LNCaP clone FGC (cell line): ENCODE results near the gene HAPSTR1.

Source experiments
- DNase-seq: peaks from one replicate; pipeline ENCODE4 v3.0.0-alpha.2; 2011; ENCODE audit warnings: low read depth
- H3K4me3 ChIP-seq: 2 replicates; pipeline ENCODE4 v1.5.1; 2011; ENCODE audit warnings: mild to moderate bottlenecking, low read depth, low read length, control low read depth
- TF ChIP-seq, protein P1 (sequence below): IDR thresholded peaks from 2 replicates; pipeline ENCODE4 v1.5.1; 2012; ENCODE audit warnings: mild to moderate bottlenecking; ENCODE audit not compliant: control insufficient read depth, insufficient read depth; ENCODE audit errors: extremely low read depth

The HAPSTR1 gene

GRCh38 chr16:9091867-9092281 lies 430 bp downstream of the HAPSTR1 start:
- peak overlapping the region; percentile 66 for H3K4me3 ChIP-seq
- TF ChIP-seq, protein P1, sequence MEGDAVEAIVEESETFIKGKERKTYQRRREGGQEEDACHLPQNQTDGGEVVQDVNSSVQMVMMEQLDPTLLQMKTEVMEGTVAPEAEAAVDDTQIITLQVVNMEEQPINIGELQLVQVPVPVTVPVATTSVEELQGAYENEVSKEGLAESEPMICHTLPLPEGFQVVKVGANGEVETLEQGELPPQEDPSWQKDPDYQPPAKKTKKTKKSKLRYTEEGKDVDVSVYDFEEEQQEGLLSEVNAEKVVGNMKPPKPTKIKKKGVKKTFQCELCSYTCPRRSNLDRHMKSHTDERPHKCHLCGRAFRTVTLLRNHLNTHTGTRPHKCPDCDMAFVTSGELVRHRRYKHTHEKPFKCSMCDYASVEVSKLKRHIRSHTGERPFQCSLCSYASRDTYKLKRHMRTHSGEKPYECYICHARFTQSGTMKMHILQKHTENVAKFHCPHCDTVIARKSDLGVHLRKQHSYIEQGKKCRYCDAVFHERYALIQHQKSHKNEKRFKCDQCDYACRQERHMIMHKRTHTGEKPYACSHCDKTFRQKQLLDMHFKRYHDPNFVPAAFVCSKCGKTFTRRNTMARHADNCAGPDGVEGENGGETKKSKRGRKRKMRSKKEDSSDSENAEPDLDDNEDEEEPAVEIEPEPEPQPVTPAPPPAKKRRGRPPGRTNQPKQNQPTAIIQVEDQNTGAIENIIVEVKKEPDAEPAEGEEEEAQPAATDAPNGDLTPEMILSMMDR = no peak
- no peak for DNase-seq

DNA sequence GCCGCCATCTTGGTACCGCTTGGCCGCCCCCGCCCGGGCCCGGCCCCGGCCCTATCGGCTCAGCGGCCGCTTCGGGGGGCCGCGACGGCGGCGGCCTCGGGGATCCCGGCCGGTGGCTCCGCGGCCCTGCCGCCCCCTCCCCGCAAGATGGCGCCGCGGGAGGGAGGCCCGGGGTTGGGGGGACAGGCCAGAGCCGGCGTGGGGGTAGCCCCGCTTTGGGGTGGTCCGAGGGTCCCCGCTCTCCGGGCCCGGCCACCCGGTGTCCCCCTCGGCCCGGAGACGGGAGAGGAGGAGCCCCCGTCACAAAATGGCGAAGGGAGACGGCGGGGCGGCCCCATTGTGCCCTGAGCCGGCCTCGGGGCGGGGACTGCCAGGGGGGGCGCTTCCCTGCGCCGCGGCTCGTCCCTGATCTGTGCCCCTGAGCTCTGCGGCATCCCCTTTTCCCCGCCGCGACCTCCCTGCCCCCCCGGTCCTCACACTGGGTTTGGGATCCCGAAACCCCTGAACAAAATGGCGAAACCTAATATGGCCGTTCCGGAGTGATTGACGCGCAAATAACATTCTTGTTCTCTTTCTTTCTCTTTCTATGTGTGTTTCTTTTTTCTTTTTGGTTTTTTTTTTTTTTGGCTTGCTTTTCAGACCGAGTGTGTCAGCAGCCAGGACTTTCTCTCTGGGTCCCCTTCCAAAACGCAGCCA lies 986 bp downstream of the HAPSTR1 start:
- DNase-seq = no peak
- H3K4me3 ChIP-seq = peak overlapping the region; percentile 66
- TF ChIP-seq, protein P1 = 0 out of 2 replicates have a peak, but pooled peaks have one; percentile 7

- peak overlapping the region; percentile 66 for H3K4me3 ChIP-seq
- DNase-seq = no peak
- TF ChIP-seq, protein P1 = no peak
Observed at GRCh38 chr16:9092978-9093344, 1.5 kb downstream of the HAPSTR1 start.

DNA sequence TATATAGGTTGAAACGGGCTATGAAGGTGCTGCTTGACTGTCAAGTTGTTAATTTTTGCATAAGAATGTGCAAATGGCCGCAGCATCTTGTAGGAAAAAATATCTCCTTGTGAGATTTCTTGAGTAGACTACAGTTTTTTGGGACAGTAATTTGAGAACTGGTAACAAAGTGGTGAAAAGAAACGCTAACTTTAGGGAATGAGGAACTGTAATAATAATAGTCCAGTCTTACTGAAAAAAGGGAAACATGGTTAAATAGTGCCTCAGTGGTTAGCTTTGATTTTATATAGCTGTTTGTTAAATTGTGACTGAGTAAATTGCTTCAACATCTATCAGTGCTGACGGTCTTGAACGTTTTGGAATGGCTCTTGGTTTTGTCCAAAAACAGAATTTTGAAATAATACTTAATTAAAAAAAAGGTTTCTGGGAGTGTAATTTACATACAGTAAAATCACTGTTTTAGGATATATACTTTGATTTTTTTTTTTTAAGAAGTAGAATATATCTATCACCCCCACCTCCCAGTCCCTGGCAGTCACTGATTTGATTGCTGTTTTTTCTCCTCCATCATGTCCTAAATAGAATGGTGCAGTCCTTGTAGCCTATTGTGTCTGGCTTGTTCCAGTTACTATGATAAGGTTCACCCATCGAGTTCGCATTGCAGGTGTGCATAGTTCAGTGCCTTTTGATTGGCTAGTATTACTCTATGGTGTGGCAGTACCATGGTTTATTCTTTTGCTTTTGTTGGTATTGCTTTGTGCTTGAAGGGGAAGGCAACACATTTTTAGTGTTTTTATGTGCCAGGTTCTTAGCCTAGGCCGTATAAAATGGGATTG lies 2.8 kb downstream of the HAPSTR1 start:
- TF ChIP-seq, protein P1 = no peak
- DNase-seq = no peak
- H3K4me3 ChIP-seq = peak overlapping the region; percentile 66

- DNase-seq = no peak
- TF ChIP-seq, protein P1 = no peak
- H3K4me3 ChIP-seq = 0 out of 2 replicates have a peak overlapping the region, but pooled peaks have one; percentile 2
Observed at GRCh38 chr16:9095171-9095570, 3.7 kb downstream of the HAPSTR1 start.

- 0 out of 2 replicates have a peak overlapping the region, but pooled peaks have one; percentile 2 for H3K4me3 ChIP-seq
- TF ChIP-seq, protein P1 = no peak
- DNase-seq = no peak
Observed at GRCh38 chr16:9095656-9096397, 4.4 kb downstream of the HAPSTR1 start.
